Suprapubic skin (tissue), 4 donors: ENCODE data around the gene ZNF223. TPM values are rescaled to one million over a fixed set of nuclear protein-coding genes. Genes with fewer than 3 reads are reported as not detected.

Experiments
- DNase-seq, 2 donors: peaks; one replicate each; pipeline ENCODE4 v3.0.0-alpha.2; 2019; ENCODE audit warnings: low spot score in 2 of 2
- H3K27ac ChIP-seq: fragments of 200-600 bp; sonication (generic); one replicate; pipeline ENCODE4 v1.5.1; 2019
- H3K27me3 ChIP-seq: fragments of 200-600 bp; sonication (generic); one replicate; pipeline ENCODE4 v1.5.1; 2019
- H3K36me3 ChIP-seq: fragments of 200-600 bp; sonication (generic); one replicate; pipeline ENCODE4 v1.5.1; 2019
- H3K4me1 ChIP-seq: fragments of 200-600 bp; sonication (generic); one replicate; pipeline ENCODE4 v1.5.1; 2019
- H3K4me3 ChIP-seq: fragments of 200-600 bp; sonication (generic); one replicate; pipeline ENCODE4 v1.5.1; 2019; ENCODE audit warnings: mild to moderate bottlenecking
- H3K9me3 ChIP-seq: fragments of 200-600 bp; sonication (generic); one replicate; pipeline ENCODE4 v1.5.1; 2019
- CTCF ChIP-seq, 2 donors: fragments of 200-600 bp in 1 of 2; fragments of 450-650 bp in 1 of 2; sonication (generic) in 1 of 2; IDR thresholded peaks; one replicate each; pipeline ENCODE4 v1.5.1; 2016 to 2019; ENCODE audit warnings: antibody characterized with exemption in 2 of 2, mild to moderate bottlenecking in 1 of 2, moderate library complexity in 1 of 2
- EP300 ChIP-seq: sonication (generic); formaldehyde crosslinking; IDR thresholded peaks from one replicate; pipeline ENCODE4 v1.6.1; 2017; ENCODE audit warnings: antibody characterized with exemption
- POLR2A ChIP-seq, 2 donors: fragments of 450-650 bp; IDR thresholded peaks; one replicate each; pipeline ENCODE4 v1.6.1; 2017; ENCODE audit warnings: antibody characterized with exemption in 2 of 2, mild to moderate bottlenecking in 2 of 2, moderate library complexity in 2 of 2
- POLR2AphosphoS5 ChIP-seq, 3 donors: sonication (generic); formaldehyde crosslinking; IDR thresholded peaks; one replicate each; pipeline ENCODE4 v1.6.1; 2017; ENCODE audit warnings: antibody characterized with exemption in 3 of 3
- WGBS: methylation state at CpG from one replicate; pipeline ENCODE4 v1.1.5; 2018; 5-methylcytosine and 5-hydroxymethylcytosine counted together
- total RNA-seq, 4 donors: library from RNA; depleted of rRNA; stranded (reverse); fragments of >200 nt; gene quantifications; one replicate each; pipeline ENCODE4 v1.1.0, GENCODE V29; 2016

Gene ZNF223
- total RNA-seq, 4 donors from 2014 or later: 1.3 to 13.4 (median 5.7) TPM

- Histone ChIP-seq H3K4me1 (peaks cover 20% of the 10 kb centered on the region), H3K9me3 (peaks cover 29% of the 10 kb centered on the region), H3K4me3 (peak overlapping the region; percentile 71), H3K36me3 (peaks cover 19% of the 10 kb centered on the region), H3K27ac (no peak overlapping the region), H3K27me3 (no peaks in the 10 kb centered on the region)
- DNase-seq: no peak
- 21% methylated on average over 17 of the region's 17 CpGs for WGBS
- TF ChIP-seq POLR2A (IDR thresholded peaks at IDR 0.05): no peak
- TF ChIP-seq CTCF (IDR thresholded peaks at IDR 0.05): no peak
- TF ChIP-seq POLR2AphosphoS5 (IDR thresholded peaks at IDR 0.05): no peak
- no peak for TF ChIP-seq EP300
These were observed 60.2 kb downstream of the ZNF223 start for GRCh38 chr19:44111910-44112463.

GRCh38 chr19:44112802-44113137 is 60.9 kb downstream of the ZNF223 start:
- Histone ChIP-seq H3K27me3 (no peaks in the 10 kb centered on the region), H3K4me3 (peak overlapping the region; percentile 71), H3K4me1 (peaks cover 20% of the 10 kb centered on the region), H3K9me3 (peaks cover 21% of the 10 kb centered on the region), H3K36me3 (peaks cover 20% of the 10 kb centered on the region), H3K27ac (no peak overlapping the region)
- DNase-seq: no peak
- TF ChIP-seq EP300 (no peak), POLR2A (IDR thresholded peaks at IDR 0.05) (no peak), POLR2AphosphoS5 (IDR thresholded peaks at IDR 0.05) (no peak), CTCF (IDR thresholded peaks at IDR 0.05) (no peak)
- WGBS: under 1% methylated on average over 11 of the region's 11 CpGs

- peaks cover 20% of the 10 kb centered on the region for H3K4me1 ChIP-seq
- peak within 1 kb of the TSS; percentile 39 for H3K27ac ChIP-seq
- peak in 1 of 3 donors; percentile 14 for TF ChIP-seq POLR2AphosphoS5 (IDR thresholded peaks at IDR 0.05)
- no peak for TF ChIP-seq POLR2A (IDR thresholded peaks at IDR 0.05)
- peaks cover 17% of the 10 kb centered on the region for H3K9me3 ChIP-seq
- peak within 1 kb of the TSS; percentile 71 for H3K4me3 ChIP-seq
- H3K36me3 ChIP-seq: peaks cover 20% of the 10 kb centered on the region
- DNase-seq: peak; percentile 96 to 98
- under 1% methylated on average over 31 of the region's 44 CpGs for WGBS
- H3K27me3 ChIP-seq: no peaks in the 10 kb centered on the region
These were observed 61.4 kb downstream of the ZNF223 start, which contains the start of gene ZNF225 for GRCh38 chr19:44113138-44113783. TSS of gene ZNF225 (plus strand) at chr19:44113399. CDS start at chr19:44115828, 2,429 bp downstream.

- TF ChIP-seq POLR2A (IDR thresholded peaks at IDR 0.05) (no peak), POLR2AphosphoS5 (IDR thresholded peaks at IDR 0.05) (no peak), EP300 (no peak), CTCF (IDR thresholded peaks at IDR 0.05) (no peak)
- peak overlapping the region; percentile 39 for H3K27ac ChIP-seq
- DNase-seq: peak in 1 of 2 donors; percentile 65
- H3K36me3 ChIP-seq: peaks cover 26% of the 10 kb centered on the region
- peak overlapping the region; percentile 71 for H3K4me3 ChIP-seq
- peaks cover 20% of the 10 kb centered on the region for H3K4me1 ChIP-seq
- WGBS: 3% methylated on average over 12 of the region's 18 CpGs
- no peaks in the 10 kb centered on the region for H3K27me3 ChIP-seq
- peaks cover 11% of the 10 kb centered on the region for H3K9me3 ChIP-seq
These were observed 62.1 kb downstream of the ZNF223 start for GRCh38 chr19:44113784-44114390.

Other genes with a start within 250 kb of the ZNF223 start
- gene LYPD5, start 249.6 kb upstream of the ZNF223 start, total RNA-seq: 100 to 1,000 TPM in 1 of 4 donors, 10 to 100 TPM in 3; 48.5 to 114 (median 98.5) TPM
- 10 to 100 TPM in 2 of 4 donors, 1 to 10 TPM in 2; 4.7 to 26.4 (median 10.0) TPM for gene ZNF283, start 224.7 kb upstream of the ZNF223 start, total RNA-seq
- gene ZNF404, start 168.1 kb upstream of the ZNF223 start, total RNA-seq: 1 to 10 TPM in 2 of 4 donors, under 1 TPM in 2; 0.72 to 1.6 (median 1.2) TPM
- 10 to 100 TPM in 2 of 4 donors, 1 to 10 TPM in 2; 5.8 to 10.8 (median 9.9) TPM for gene ZNF45, start 116.8 kb upstream of the ZNF223 start, total RNA-seq
- 1 to 10 TPM; 2.1 to 6.8 (median 3.0) TPM for gene ZNF221, start 100.8 kb upstream of the ZNF223 start, total RNA-seq
- gene ZNF155, start 67.8 kb upstream of the ZNF223 start, total RNA-seq: 1 to 10 TPM; 2.2 to 10.0 (median 8.0) TPM
- gene ZNF230, start 49.1 kb upstream of the ZNF223 start, total RNA-seq: 10 to 100 TPM in 1 of 4 donors, 1 to 10 TPM in 3; 1.7 to 11.3 (median 2.3) TPM
- gene ZNF222, start 26.7 kb upstream of the ZNF223 start, total RNA-seq: 1 to 10 TPM; 2.7 to 4.3 (median 3.4) TPM
- gene ZNF284, start 20.1 kb downstream of the ZNF223 start, total RNA-seq: 1 to 10 TPM; 1.2 to 4.9 (median 1.3) TPM
- gene ZNF224, start 42.3 kb downstream of the ZNF223 start, total RNA-seq: 10 to 100 TPM; 11.5 to 43.9 (median 19.8) TPM
- 1 to 10 TPM; 1.5 to 5.4 (median 3.7) TPM for gene ZNF225, start 61.4 kb downstream of the ZNF223 start, total RNA-seq
- gene ZNF234, start 89.5 kb downstream of the ZNF223 start, total RNA-seq: 1 to 10 TPM; 2.6 to 9.0 (median 6.8) TPM
- gene ZNF226, start 113.1 kb downstream of the ZNF223 start, total RNA-seq: 10 to 100 TPM; 12.1 to 20.1 (median 13.5) TPM
- 10 to 100 TPM in 2 of 4 donors, 1 to 10 TPM in 2; 8.5 to 24.0 (median 15.5) TPM for gene ZNF227, start 160.5 kb downstream of the ZNF223 start, total RNA-seq
- under 1 TPM in 2 of 4 donors, not detected in 2; 0.24 to 0.38 TPM for gene ZNF233, start 207.8 kb downstream of the ZNF223 start, total RNA-seq